Thymus (tissue), 11 donors: Measurements from ENCODE around the gene DSCAM. TPM values are rescaled to one million over a fixed set of nuclear protein-coding genes. Genes with fewer than 3 reads are reported as not detected.

ENCODE experiments used
- DNase-seq, 9 donors: peaks; one replicate each; pipeline ENCODE4 v3.0.0-alpha.2; 2013; ENCODE audit warnings: low spot score in 9 of 9, low read depth in 6 of 9, missing footprints in 1 of 9
- H3K27ac ChIP-seq, 2 donors: one replicate each; pipeline ENCODE4 v1.5.1; 2013; ENCODE audit warnings: control low read depth in 1 of 2, low read depth in 1 of 2, low read length in 1 of 2, mild to moderate bottlenecking in 1 of 2, moderate library complexity in 1 of 2
- H3K27me3 ChIP-seq, 2 donors: one replicate each; pipeline ENCODE4 v1.5.1; 2013; ENCODE audit warnings: low read length in 1 of 2; ENCODE audit not compliant: control insufficient read depth in 2 of 2, insufficient read depth in 1 of 2
- H3K36me3 ChIP-seq, 2 donors: one replicate each; pipeline ENCODE4 v1.5.1; 2013; ENCODE audit warnings: low read length in 1 of 2, mild to moderate bottlenecking in 1 of 2, moderate library complexity in 1 of 2; ENCODE audit not compliant: control insufficient read depth in 2 of 2, insufficient read depth in 2 of 2
- H3K4me1 ChIP-seq, 2 donors: one replicate each; pipeline ENCODE4 v1.5.1; 2013; ENCODE audit warnings: low read length in 2 of 2; ENCODE audit not compliant: control insufficient read depth in 2 of 2, insufficient read depth in 2 of 2
- H3K4me3 ChIP-seq, 2 donors: one replicate each; pipeline ENCODE4 v1.5.1; 2013; ENCODE audit warnings: low read length in 2 of 2, control low read depth in 1 of 2, mild to moderate bottlenecking in 1 of 2
- H3K9me3 ChIP-seq, 2 donors: one replicate each; pipeline ENCODE4 v1.5.1; 2013; ENCODE audit warnings: low read length in 1 of 2, mild to moderate bottlenecking in 1 of 2; ENCODE audit not compliant: control insufficient read depth in 2 of 2, insufficient read depth in 1 of 2
- WGBS: extraction: QIAGEN DNeasy Blood & Tissue Kit; methylation state at CpG from one replicate; pipeline ENCODE4 v1.1.7; 2013; 5-methylcytosine and 5-hydroxymethylcytosine counted together
- polyA plus RNA-seq: library from polyadenylated mRNA; stranded (reverse); fragments of 200-250 nt; gene quantifications from one replicate; pipeline ENCODE4 v1.2.3, GENCODE V29; 2013
- total RNA-seq: library from RNA; stranded (reverse); fragments of 120-200 nt; gene quantifications from one replicate; pipeline ENCODE4 v1.2.4, GENCODE V29; 2013
- donor health status: healthy.

The DSCAM gene
- total and polyA plus RNA-seq, 2 donors: 0.02 to 0.05 TPM

GRCh38 chr21:40517646-40518045 is 329.3 kb downstream of the DSCAM start:
- no peak for DNase-seq
- no peak overlapping the region for H3K4me3 ChIP-seq
- H3K27ac ChIP-seq: no peak overlapping the region
- no peaks in the 10 kb centered on the region for H3K27me3 ChIP-seq
- H3K9me3 ChIP-seq: no peaks in the 10 kb centered on the region
- H3K36me3 ChIP-seq: no peaks in the 10 kb centered on the region
- no peaks in the 10 kb centered on the region for H3K4me1 ChIP-seq

- no peak overlapping the region for H3K4me3 ChIP-seq
- H3K27ac ChIP-seq: no peak overlapping the region
- no peaks in the 10 kb centered on the region for H3K36me3 ChIP-seq
- no peak for DNase-seq
- no peaks in the 10 kb centered on the region for H3K4me1 ChIP-seq
- no peaks in the 10 kb centered on the region for H3K27me3 ChIP-seq
- 15% methylated on average over 8 of the region's 8 CpGs for WGBS
- H3K9me3 ChIP-seq: no peaks in the 10 kb centered on the region
Measured at GRCh38 chr21:40516335-40516734, 330.6 kb downstream of the DSCAM start.

- no peaks in the 10 kb centered on the region for H3K4me1 ChIP-seq
- no peak for DNase-seq
- H3K36me3 ChIP-seq: no peaks in the 10 kb centered on the region
- no peaks in the 10 kb centered on the region for H3K27me3 ChIP-seq
- 91% methylated on average over 11 of the region's 11 CpGs for WGBS
- H3K9me3 ChIP-seq: no peaks in the 10 kb centered on the region
- H3K27ac ChIP-seq: no peak overlapping the region
- no peak overlapping the region for H3K4me3 ChIP-seq
Measured at GRCh38 chr21:40512590-40512989, 334.4 kb downstream of the DSCAM start.

GRCh38 chr21:40507978-40508377 is 339.0 kb downstream of the DSCAM start:
- H3K4me1 ChIP-seq: no peaks in the 10 kb centered on the region
- no peaks in the 10 kb centered on the region for H3K36me3 ChIP-seq
- H3K4me3 ChIP-seq: no peak overlapping the region
- no peak for DNase-seq
- WGBS: 97% methylated on average over 2 of the region's 2 CpGs
- no peaks in the 10 kb centered on the region for H3K27me3 ChIP-seq
- no peak overlapping the region for H3K27ac ChIP-seq
- H3K9me3 ChIP-seq: no peaks in the 10 kb centered on the region

GRCh38 chr21:40505681-40506080 is 341.3 kb downstream of the DSCAM start:
- no peak for DNase-seq
- Histone ChIP-seq H3K4me1 (no peaks in the 10 kb centered on the region), H3K27me3 (no peaks in the 10 kb centered on the region), H3K27ac (no peak overlapping the region), H3K4me3 (no peak overlapping the region), H3K36me3 (no peaks in the 10 kb centered on the region), H3K9me3 (no peaks in the 10 kb centered on the region)
- WGBS: 96% methylated on average over 5 of the region's 5 CpGs

- Histone ChIP-seq H3K4me3 (no peak overlapping the region), H3K4me1 (no peaks in the 10 kb centered on the region), H3K27me3 (no peaks in the 10 kb centered on the region), H3K36me3 (no peaks in the 10 kb centered on the region), H3K9me3 (no peaks in the 10 kb centered on the region), H3K27ac (no peak overlapping the region)
- DNase-seq: no peak
Measured at GRCh38 chr21:40505244-40505643, 341.7 kb downstream of the DSCAM start.

GRCh38 chr21:40504825-40505224 is 342.1 kb downstream of the DSCAM start:
- WGBS: 94% methylated on average over 1 of the region's 1 CpG

GRCh38 chr21:40496116-40496515 is 350.8 kb downstream of the DSCAM start:
- H3K27ac ChIP-seq: no peak overlapping the region
- no peaks in the 10 kb centered on the region for H3K27me3 ChIP-seq
- H3K36me3 ChIP-seq: no peaks in the 10 kb centered on the region
- no peaks in the 10 kb centered on the region for H3K4me1 ChIP-seq
- H3K9me3 ChIP-seq: no peaks in the 10 kb centered on the region
- no peak overlapping the region for H3K4me3 ChIP-seq
- DNase-seq: no peak

More at GRCh38 chr21:40504825-40505224, 342.1 kb downstream of the DSCAM start:
- no peaks in the 10 kb centered on the region for H3K9me3 ChIP-seq
- no peak overlapping the region for H3K4me3 ChIP-seq
- no peak overlapping the region for H3K27ac ChIP-seq
- H3K27me3 ChIP-seq: no peaks in the 10 kb centered on the region
- no peaks in the 10 kb centered on the region for H3K36me3 ChIP-seq
- DNase-seq: no peak
- no peaks in the 10 kb centered on the region for H3K4me1 ChIP-seq

GRCh38 chr21:40490408-40490807 is 356.6 kb downstream of the DSCAM start:
- Histone ChIP-seq H3K36me3 (no peaks in the 10 kb centered on the region), H3K27ac (no peak overlapping the region), H3K4me1 (no peaks in the 10 kb centered on the region), H3K4me3 (no peak overlapping the region), H3K27me3 (no peaks in the 10 kb centered on the region), H3K9me3 (no peaks in the 10 kb centered on the region)
- 94% methylated on average over 1 of the region's 1 CpG for WGBS
- no peak for DNase-seq

- Histone ChIP-seq H3K4me3 (no peak overlapping the region), H3K4me1 (no peaks in the 10 kb centered on the region), H3K36me3 (no peaks in the 10 kb centered on the region), H3K27ac (no peak overlapping the region), H3K9me3 (no peaks in the 10 kb centered on the region), H3K27me3 (no peaks in the 10 kb centered on the region)
- DNase-seq: no peak
- WGBS: 98% methylated on average over 1 of the region's 1 CpG
Measured at GRCh38 chr21:40489001-40489400, 358.0 kb downstream of the DSCAM start.
